Measurements from ENCODE around the gene IQGAP3.

The IQGAP3 gene

GRCh38 chr1:156482276-156482675, 90.1 kb downstream of the IQGAP3 start:
- no peak for DNase-seq (ENCODE audit: low spot score)

GRCh38 chr1:156481527-156481926, 90.8 kb downstream of the IQGAP3 start:
- no peak for DNase-seq (ENCODE audit: low spot score)

- DNase-seq (ENCODE audit: low spot score) = no peak
Measured at GRCh38 chr1:156480411-156481192, 91.8 kb downstream of the IQGAP3 start.

- no peak for DNase-seq (ENCODE audit: low spot score)
Measured at GRCh38 chr1:156480016-156480370, 92.4 kb downstream of the IQGAP3 start.

GRCh38 chr1:156479093-156480015, 93.0 kb downstream of the IQGAP3 start:
- DNase-seq (ENCODE audit: low spot score) = no peak

- no peak for DNase-seq (ENCODE audit: low spot score)
Measured at GRCh38 chr1:156478250-156478627, 94.1 kb downstream of the IQGAP3 start.

GRCh38 chr1:156477526-156478249, 94.7 kb downstream of the IQGAP3 start:
- no peak for DNase-seq (ENCODE audit: low spot score)

- no peak for DNase-seq (ENCODE audit: low spot score)
Measured at GRCh38 chr1:156476501-156477298, 95.7 kb downstream of the IQGAP3 start.

GRCh38 chr1:156475568-156476500, 96.5 kb downstream of the IQGAP3 start:
- no peak for DNase-seq (ENCODE audit: low spot score)

All from left forelimb (tissue), 1 donor.